CD4-positive, CD25-positive, alpha-beta regulatory T cell (primary cell): ENCODE results near the gene HHIP. TPM values are rescaled to one million over a fixed set of nuclear protein-coding genes. Genes with fewer than 3 reads are reported as not detected.

Source experiments
- ATAC-seq, 2 donors: fragments of 150-1000 bp; cut with Tn5 transposase; one replicate each; pipeline ENCODE4 v1.10.0; 2021; ENCODE audit warnings: low read depth in 2 of 2, moderate number of reproducible peaks in 2 of 2, moderate library complexity in 1 of 2
- DNase-seq, 3 donors: peaks; one replicate each; pipeline versions ENCODE4 v3.0.0 to v3.0.0-alpha.2; 2012 to 2022; ENCODE audit warnings: mixed read lengths in 1 of 3
- H3K27ac ChIP-seq: one replicate; pipeline ENCODE4 v1.7.0; 2013; ENCODE audit warnings: mild to moderate bottlenecking, low read length; ENCODE audit not compliant: insufficient read depth, poor library complexity, severe bottlenecking
- H3K27me3 ChIP-seq: one replicate; pipeline ENCODE4 v1.7.0; 2013; ENCODE audit warnings: low read length; ENCODE audit not compliant: control insufficient read depth, insufficient read depth
- H3K36me3 ChIP-seq: one replicate; pipeline ENCODE4 v1.7.0; 2013; ENCODE audit warnings: mild to moderate bottlenecking, low read length, moderate library complexity; ENCODE audit not compliant: control insufficient read depth, insufficient read depth
- H3K4me1 ChIP-seq: 2 replicates; pipeline ENCODE4 v1.7.0; 2013; ENCODE audit warnings: mild to moderate bottlenecking, low read length; ENCODE audit not compliant: insufficient read depth, control insufficient read depth, poor library complexity, severe bottlenecking
- H3K4me3 ChIP-seq: one replicate; pipeline ENCODE4 v1.7.0; 2013; ENCODE audit warnings: low read depth, mild to moderate bottlenecking, low read length, moderate library complexity
- H3K9me3 ChIP-seq, 2 experiments: 1 replicate in 1 of 2; 2 replicates in 1 of 2; pipeline ENCODE4 v1.7.0; 2013; ENCODE audit warnings: low read length in 2 of 2, mild to moderate bottlenecking in 1 of 2, moderate library complexity in 1 of 2; ENCODE audit not compliant: control insufficient read depth in 2 of 2
- H3K27ac Mint-ChIP-seq, 3 donors: one replicate each; pipeline ENCODE4 v1.8.0; 2020 to 2022; ENCODE audit warnings: mild to moderate bottlenecking in 3 of 3, mixed read lengths in 3 of 3, moderate library complexity in 2 of 3
- H3K27me3 Mint-ChIP-seq: one replicate; pipeline ENCODE4 v1.8.0; 2022; ENCODE audit warnings: mild to moderate bottlenecking, mixed read lengths
- H3K36me3 Mint-ChIP-seq: one replicate; pipeline ENCODE4 v1.8.0; 2020; ENCODE audit warnings: mixed read lengths
- H3K4me1 Mint-ChIP-seq, 4 donors: one replicate each; pipeline ENCODE4 v1.8.0; 2020 to 2022; ENCODE audit warnings: mixed read lengths in 4 of 4, mild to moderate bottlenecking in 1 of 4
- H3K4me3 Mint-ChIP-seq, 4 donors: one replicate each; pipeline ENCODE4 v1.8.0; 2020 to 2022; ENCODE audit warnings: mild to moderate bottlenecking in 4 of 4, mixed read lengths in 4 of 4, moderate library complexity in 3 of 4
- H3K9me3 Mint-ChIP-seq, 7 donors: one replicate each; pipeline ENCODE4 v1.8.0; 2020 to 2022; ENCODE audit warnings: mixed read lengths in 7 of 7, mild to moderate bottlenecking in 3 of 7, moderate library complexity in 2 of 7
- polyA plus RNA-seq, 4 donors: library from polyadenylated mRNA; unstranded; fragments of 300-500 nt; fragmentation: Illumina TruSeq; gene quantifications; one replicate each; pipeline ENCODE4 v1.2.3, GENCODE V29; 2021
- total RNA-seq: library from RNA; stranded (reverse); gene quantifications from one replicate; pipeline ENCODE4 v1.2.3, GENCODE V29; 2022

Gene HHIP
- total and polyA plus RNA-seq, 5 donors from 2014 or later, result not detected

GRCh38 chr4:144648042-144648441 is 2.1 kb downstream of the HHIP start:
- Histone ChIP-seq H3K36me3 (no peaks in the 10 kb centered on the region), H3K4me3 (no peak overlapping the region), H3K4me1 (peaks cover 16% of the 10 kb centered on the region), H3K27me3 (peaks cover 23% of the 10 kb centered on the region), H3K9me3 (no peaks in the 10 kb centered on the region), H3K27ac (no peak overlapping the region)
- Mint-ChIP-seq H3K4me1 (peaks cover 11 to 18% (median 15%) of the 10 kb centered on the region in 4 donors), H3K4me3 (peak overlapping the region in 1 of 4 donors; percentile 16), H3K27ac (no peak overlapping the region), H3K36me3 (no peaks in the 10 kb centered on the region), H3K9me3 (peaks cover 0 to 5% (median 0%) of the 10 kb centered on the region in 7 donors), H3K27me3 (peaks cover 46% of the 10 kb centered on the region)
- ATAC-seq (no peak), DNase-seq (no peak)

GRCh38 chr4:144649646-144650045 is 3.7 kb downstream of the HHIP start:
- no peak for ATAC-seq
- Histone ChIP-seq H3K27ac (no peak overlapping the region), H3K9me3 (no peaks in the 10 kb centered on the region), H3K4me1 (peaks cover 16% of the 10 kb centered on the region), H3K4me3 (no peak overlapping the region), H3K27me3 (peaks cover 16% of the 10 kb centered on the region), H3K36me3 (no peaks in the 10 kb centered on the region)
- H3K4me3 Mint-ChIP-seq, result no peak overlapping the region
- no peaks in the 10 kb centered on the region for H3K36me3 Mint-ChIP-seq
- H3K27ac Mint-ChIP-seq, result no peak overlapping the region
- H3K4me1 Mint-ChIP-seq, result peaks cover 11 to 18% (median 15%) of the 10 kb centered on the region in 4 donors
- peaks cover 37% of the 10 kb centered on the region for H3K27me3 Mint-ChIP-seq
- peaks cover 0 to 5% (median 0%) of the 10 kb centered on the region in 7 donors for H3K9me3 Mint-ChIP-seq
- DNase-seq, result no peak

- ATAC-seq (no peak), DNase-seq (no peak)
- Mint-ChIP-seq H3K4me1 (peaks cover 11 to 18% (median 13%) of the 10 kb centered on the region in 4 donors), H3K4me3 (no peak overlapping the region), H3K27me3 (peaks cover 33% of the 10 kb centered on the region), H3K27ac (no peak overlapping the region), H3K9me3 (peaks cover 0 to 5% (median 0%) of the 10 kb centered on the region in 7 donors), H3K36me3 (no peaks in the 10 kb centered on the region)
- no peaks in the 10 kb centered on the region for H3K9me3 ChIP-seq
- peaks cover 16% of the 10 kb centered on the region for H3K4me1 ChIP-seq
- no peaks in the 10 kb centered on the region for H3K36me3 ChIP-seq
- no peak overlapping the region for H3K4me3 ChIP-seq
- H3K27me3 ChIP-seq, result peaks cover 14% of the 10 kb centered on the region
- H3K27ac ChIP-seq, result no peak overlapping the region
These were observed 4.5 kb downstream of the HHIP start for GRCh38 chr4:144650311-144651005.

- no peaks in the 10 kb centered on the region for H3K9me3 ChIP-seq
- no peak overlapping the region for H3K4me3 Mint-ChIP-seq
- no peak overlapping the region for H3K27ac ChIP-seq
- H3K27ac Mint-ChIP-seq, result no peak overlapping the region
- no peaks in the 10 kb centered on the region for H3K4me1 ChIP-seq
- no peaks in the 10 kb centered on the region for H3K4me1 Mint-ChIP-seq
- DNase-seq, result no peak
- H3K27me3 Mint-ChIP-seq, result peaks cover 4% of the 10 kb centered on the region
- H3K27me3 ChIP-seq, result peaks cover 5% of the 10 kb centered on the region
- H3K36me3 ChIP-seq, result no peaks in the 10 kb centered on the region
- no peak for ATAC-seq
- H3K9me3 Mint-ChIP-seq, result no peaks in the 10 kb centered on the region
- no peak overlapping the region for H3K4me3 ChIP-seq
- no peaks in the 10 kb centered on the region for H3K36me3 Mint-ChIP-seq
These were observed 8.0 kb downstream of the HHIP start for GRCh38 chr4:144653781-144654545.

GRCh38 chr4:144655491-144655890 is 9.5 kb downstream of the HHIP start:
- Mint-ChIP-seq H3K27me3 (peaks cover 5% of the 10 kb centered on the region), H3K27ac (no peak overlapping the region), H3K4me1 (no peaks in the 10 kb centered on the region), H3K36me3 (no peaks in the 10 kb centered on the region), H3K4me3 (no peak overlapping the region), H3K9me3 (no peaks in the 10 kb centered on the region)
- H3K27me3 ChIP-seq, result no peaks in the 10 kb centered on the region
- H3K36me3 ChIP-seq, result no peaks in the 10 kb centered on the region
- H3K27ac ChIP-seq, result no peak overlapping the region
- H3K4me1 ChIP-seq, result no peaks in the 10 kb centered on the region
- no peaks in the 10 kb centered on the region for H3K9me3 ChIP-seq
- ATAC-seq, result no peak
- no peak overlapping the region for H3K4me3 ChIP-seq
- DNase-seq, result no peak

- no peak overlapping the region for H3K4me3 ChIP-seq
- H3K9me3 ChIP-seq, result no peaks in the 10 kb centered on the region
- no peak for ATAC-seq
- Mint-ChIP-seq H3K27me3 (peaks cover 5% of the 10 kb centered on the region), H3K4me3 (no peak overlapping the region), H3K36me3 (no peaks in the 10 kb centered on the region), H3K9me3 (no peaks in the 10 kb centered on the region), H3K27ac (no peak overlapping the region), H3K4me1 (no peaks in the 10 kb centered on the region)
- H3K27me3 ChIP-seq, result no peaks in the 10 kb centered on the region
- H3K36me3 ChIP-seq, result no peaks in the 10 kb centered on the region
- no peak overlapping the region for H3K27ac ChIP-seq
- no peaks in the 10 kb centered on the region for H3K4me1 ChIP-seq
- no peak for DNase-seq
These were observed 10.9 kb downstream of the HHIP start for GRCh38 chr4:144656850-144657249.

GRCh38 chr4:144658015-144658567 is 12.1 kb downstream of the HHIP start:
- peaks cover 5% of the 10 kb centered on the region for H3K27me3 Mint-ChIP-seq
- no peak overlapping the region for H3K4me3 Mint-ChIP-seq
- DNase-seq, result no peak
- H3K9me3 ChIP-seq, result no peaks in the 10 kb centered on the region
- H3K9me3 Mint-ChIP-seq, result no peaks in the 10 kb centered on the region
- H3K4me1 ChIP-seq, result no peaks in the 10 kb centered on the region
- no peak overlapping the region for H3K27ac ChIP-seq
- H3K36me3 Mint-ChIP-seq, result no peaks in the 10 kb centered on the region
- no peak overlapping the region for H3K27ac Mint-ChIP-seq
- no peak for ATAC-seq
- H3K4me1 Mint-ChIP-seq, result no peaks in the 10 kb centered on the region
- no peaks in the 10 kb centered on the region for H3K27me3 ChIP-seq
- no peaks in the 10 kb centered on the region for H3K36me3 ChIP-seq
- no peak overlapping the region for H3K4me3 ChIP-seq
